Measurements from ENCODE around the gene CCKAR. TPM values are rescaled to one million over a fixed set of nuclear protein-coding genes. Genes with fewer than 3 reads are reported as not detected.

Gene CCKAR
- total RNA-seq, 2 experiments from 2014 or later, result not detected

DNA sequence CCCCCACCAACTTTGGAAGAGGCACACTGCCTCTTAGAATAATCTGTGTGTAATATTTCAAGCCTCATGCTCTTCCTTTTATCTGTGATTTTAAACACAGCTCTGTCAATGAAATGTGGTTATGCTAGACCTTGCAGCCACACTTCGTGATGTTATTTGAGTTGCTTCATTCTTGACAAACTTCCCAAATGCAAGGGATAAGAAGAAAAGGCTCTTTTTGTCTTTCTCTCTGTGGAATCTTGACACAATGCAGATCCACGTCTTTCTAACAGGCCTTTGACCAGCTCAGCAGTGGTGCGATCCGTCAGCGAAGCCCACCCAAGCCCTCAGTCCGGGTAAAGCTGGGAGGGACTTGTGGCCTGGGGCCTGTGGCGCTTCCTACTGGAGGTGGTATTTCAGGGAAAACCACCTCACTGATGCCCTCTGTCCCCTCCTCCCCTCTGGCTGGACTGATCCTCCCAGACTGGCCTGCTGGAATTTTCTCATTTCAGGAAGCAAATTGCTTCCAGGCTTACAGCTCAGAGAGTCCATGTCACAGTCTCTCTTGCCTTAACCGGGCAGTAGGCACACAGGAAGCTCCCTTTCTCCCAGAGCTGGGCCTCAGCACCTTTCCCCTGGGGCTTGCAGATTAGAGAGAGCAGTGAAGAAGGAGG lies 19.5 kb upstream of the CCKAR start:
- H3K79me2 ChIP-seq (ENCODE audit: insufficient read depth, low read depth, low read length), result no peaks in the 10 kb centered on the region
- no peaks in the 10 kb centered on the region for H3K9me2 ChIP-seq (ENCODE audit: insufficient read depth, low read length)
- CTCF ChIA-PET (ENCODE audit: unreplicated experiment), result no interaction called here
- no peak overlapping the region for H3K4me2 ChIP-seq (ENCODE audit: low read length)
- POLR2A ChIA-PET, result interaction anchor here (0.6 kb wide), 1 partner anchor 428 kb away, joined by 3 read pairs; no protein-coding TSS in a partner anchor
- H2AFZ ChIP-seq (ENCODE audit: low read length), result no peak overlapping the region
- no TSS peak for BruUV-seq (replicated peaks)
- no peak for DNase-seq (ENCODE audit: low spot score)
- no peaks in the 10 kb centered on the region for H4K20me1 ChIP-seq (ENCODE audit: insufficient read depth, low read length)
- intact Hi-C loops (cut with micrococcal nuclease; ENCODE audit: unreplicated experiment), result no loop called here
- H3K27ac ChIP-seq (ENCODE audit: low read depth, low read length, poor library complexity, severe bottlenecking), result no peak overlapping the region
- H3K36me3 ChIP-seq (ENCODE audit: insufficient read depth, low read length), result no peaks in the 10 kb centered on the region
- H3K9me3 ChIP-seq (ENCODE audit: low read length), result no peaks in the 10 kb centered on the region
- H3K4me1 ChIP-seq (ENCODE audit: insufficient read depth, low read length, poor library complexity, severe bottlenecking), result no peaks in the 10 kb centered on the region
- H3K4me3 ChIP-seq (ENCODE audit: low read depth, low read length, poor library complexity, severe bottlenecking), result no peak overlapping the region
- TF ChIP-seq EZH2phosphoT487 (IDR thresholded peaks at IDR 0.05; ENCODE audit: borderline replicate concordance, low read depth, low read length), result no peak
- TF ChIP-seq, protein P1, sequence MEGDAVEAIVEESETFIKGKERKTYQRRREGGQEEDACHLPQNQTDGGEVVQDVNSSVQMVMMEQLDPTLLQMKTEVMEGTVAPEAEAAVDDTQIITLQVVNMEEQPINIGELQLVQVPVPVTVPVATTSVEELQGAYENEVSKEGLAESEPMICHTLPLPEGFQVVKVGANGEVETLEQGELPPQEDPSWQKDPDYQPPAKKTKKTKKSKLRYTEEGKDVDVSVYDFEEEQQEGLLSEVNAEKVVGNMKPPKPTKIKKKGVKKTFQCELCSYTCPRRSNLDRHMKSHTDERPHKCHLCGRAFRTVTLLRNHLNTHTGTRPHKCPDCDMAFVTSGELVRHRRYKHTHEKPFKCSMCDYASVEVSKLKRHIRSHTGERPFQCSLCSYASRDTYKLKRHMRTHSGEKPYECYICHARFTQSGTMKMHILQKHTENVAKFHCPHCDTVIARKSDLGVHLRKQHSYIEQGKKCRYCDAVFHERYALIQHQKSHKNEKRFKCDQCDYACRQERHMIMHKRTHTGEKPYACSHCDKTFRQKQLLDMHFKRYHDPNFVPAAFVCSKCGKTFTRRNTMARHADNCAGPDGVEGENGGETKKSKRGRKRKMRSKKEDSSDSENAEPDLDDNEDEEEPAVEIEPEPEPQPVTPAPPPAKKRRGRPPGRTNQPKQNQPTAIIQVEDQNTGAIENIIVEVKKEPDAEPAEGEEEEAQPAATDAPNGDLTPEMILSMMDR (conservative IDR thresholded peaks at IDR 0.05; ENCODE audit: low read length), result no peak

DNA sequence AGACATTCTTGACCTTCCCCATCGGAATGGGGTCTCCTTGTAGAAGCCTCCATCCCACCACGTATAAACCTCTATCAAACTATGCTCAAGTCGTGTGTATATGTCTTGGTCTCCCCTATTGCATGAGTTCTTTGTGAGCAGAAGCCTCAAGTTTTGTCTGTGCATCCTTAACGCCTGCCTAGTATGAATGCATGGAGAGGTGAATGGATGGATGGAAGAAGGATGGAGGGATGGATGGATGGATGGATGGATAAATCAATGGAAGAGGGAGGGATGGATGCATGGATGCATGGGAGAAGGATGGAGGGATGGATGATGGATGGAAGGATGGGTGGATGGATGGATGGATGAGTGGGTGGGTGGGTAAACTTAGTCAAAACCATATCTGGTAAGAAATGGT lies 17.0 kb upstream of the CCKAR start:
- no peak overlapping the region for H3K4me2 ChIP-seq (ENCODE audit: low read length)
- no peaks in the 10 kb centered on the region for H3K79me2 ChIP-seq (ENCODE audit: insufficient read depth, low read depth, low read length)
- no peaks in the 10 kb centered on the region for H3K9me2 ChIP-seq (ENCODE audit: insufficient read depth, low read length)
- H4K20me1 ChIP-seq (ENCODE audit: insufficient read depth, low read length), result no peaks in the 10 kb centered on the region
- no peak overlapping the region for H3K27ac ChIP-seq (ENCODE audit: low read depth, low read length, poor library complexity, severe bottlenecking)
- H3K4me3 ChIP-seq (ENCODE audit: low read depth, low read length, poor library complexity, severe bottlenecking), result no peak overlapping the region
- no peaks in the 10 kb centered on the region for H3K4me1 ChIP-seq (ENCODE audit: insufficient read depth, low read length, poor library complexity, severe bottlenecking)
- no TSS peak for BruUV-seq (replicated peaks)
- TF ChIP-seq, protein P1 (conservative IDR thresholded peaks at IDR 0.05; ENCODE audit: low read length), result no peak
- TF ChIP-seq EZH2phosphoT487 (IDR thresholded peaks at IDR 0.05; ENCODE audit: borderline replicate concordance, low read depth, low read length), result no peak
- ChIA-PET POLR2A (no interaction called here), CTCF (ENCODE audit: unreplicated experiment) (no interaction called here)
- H3K9me3 ChIP-seq (ENCODE audit: low read length), result no peaks in the 10 kb centered on the region
- no peaks in the 10 kb centered on the region for H3K36me3 ChIP-seq (ENCODE audit: insufficient read depth, low read length)
- intact Hi-C loops (cut with micrococcal nuclease; ENCODE audit: unreplicated experiment), result no loop called here
- no peak overlapping the region for H2AFZ ChIP-seq (ENCODE audit: low read length)
- no peak for DNase-seq (ENCODE audit: low spot score)

GRCh38 chr4:26503844-26504243 lies 13.6 kb upstream of the CCKAR start:
- intact Hi-C loops (cut with micrococcal nuclease; ENCODE audit: unreplicated experiment), result no loop called here
- BruUV-seq (replicated peaks), result no TSS peak
- ChIA-PET CTCF (ENCODE audit: unreplicated experiment) (no interaction called here), POLR2A (interaction anchor here (0.6 kb wide), 1 partner anchor 507 kb away, joined by 4 read pairs; no protein-coding TSS in a partner anchor)
- Histone ChIP-seq H3K4me3 (ENCODE audit: low read depth, low read length, poor library complexity, severe bottlenecking) (no peak overlapping the region), H2AFZ (ENCODE audit: low read length) (no peak overlapping the region), H4K20me1 (ENCODE audit: insufficient read depth, low read length) (no peaks in the 10 kb centered on the region), H3K9me2 (ENCODE audit: insufficient read depth, low read length) (no peaks in the 10 kb centered on the region), H3K4me2 (ENCODE audit: low read length) (no peak overlapping the region), H3K79me2 (ENCODE audit: insufficient read depth, low read depth, low read length) (no peaks in the 10 kb centered on the region), H3K36me3 (ENCODE audit: insufficient read depth, low read length) (no peaks in the 10 kb centered on the region), H3K4me1 (ENCODE audit: insufficient read depth, low read length, poor library complexity, severe bottlenecking) (no peaks in the 10 kb centered on the region), H3K9me3 (ENCODE audit: low read length) (no peaks in the 10 kb centered on the region), H3K27ac (ENCODE audit: low read depth, low read length, poor library complexity, severe bottlenecking) (no peak overlapping the region)
- TF ChIP-seq, protein P1 (conservative IDR thresholded peaks at IDR 0.05; ENCODE audit: low read length), result no peak
- no peak for TF ChIP-seq EZH2phosphoT487 (IDR thresholded peaks at IDR 0.05; ENCODE audit: borderline replicate concordance, low read depth, low read length)
- no peak for DNase-seq (ENCODE audit: low spot score)

Measured in OCI-LY7 (cell line).